ENCODE data around the gene TTLL10.
"Not testable (repeated sequence)": the region's sequence is repeated elsewhere in the genome, so short reads cannot be mapped to it uniquely, and the experiment has no call there.

TTLL10 gene

DNA sequence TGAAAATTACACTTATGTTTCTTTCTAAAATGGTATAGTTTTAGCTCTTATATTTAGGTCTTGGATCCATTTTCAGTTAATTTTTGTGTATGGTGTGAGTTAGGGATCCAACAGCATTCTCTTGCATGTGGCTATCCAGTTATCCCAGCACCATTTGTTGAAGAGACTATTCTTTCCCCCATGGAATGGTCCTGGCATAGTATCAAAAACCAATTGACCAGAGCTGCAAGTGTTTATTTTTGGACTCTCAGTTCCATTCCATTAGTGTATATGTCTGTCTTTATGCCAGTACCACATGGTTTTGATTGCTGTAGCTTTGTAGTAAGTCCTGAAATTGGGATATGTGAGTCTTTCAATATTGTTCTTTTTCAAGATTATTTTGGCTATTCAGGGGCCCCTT, 14.3 kb downstream of the TTLL10 start:
- no peak for DNase-seq (ENCODE audit: low read depth, low spot score)

DNA sequence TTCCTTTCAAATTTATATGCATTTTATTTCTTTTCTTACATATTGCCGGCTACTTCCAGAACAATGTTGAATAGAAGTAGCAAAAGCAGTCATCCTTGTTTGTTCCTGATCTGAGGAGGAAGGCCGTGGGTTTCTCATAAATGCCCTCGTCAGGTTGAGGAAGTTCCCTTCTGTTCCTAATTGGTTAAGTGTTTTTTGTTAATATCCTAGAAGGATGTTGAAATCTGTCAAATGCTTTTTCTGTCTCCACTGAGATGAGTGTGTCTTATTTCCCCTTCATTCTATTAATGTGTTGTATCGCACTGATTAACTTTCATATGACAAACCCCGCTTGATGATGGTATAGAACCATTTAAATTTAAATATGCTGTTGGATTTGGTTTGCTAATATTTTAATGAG, 15.4 kb downstream of the TTLL10 start:
- no peak for DNase-seq (ENCODE audit: low read depth, low spot score)

DNA sequence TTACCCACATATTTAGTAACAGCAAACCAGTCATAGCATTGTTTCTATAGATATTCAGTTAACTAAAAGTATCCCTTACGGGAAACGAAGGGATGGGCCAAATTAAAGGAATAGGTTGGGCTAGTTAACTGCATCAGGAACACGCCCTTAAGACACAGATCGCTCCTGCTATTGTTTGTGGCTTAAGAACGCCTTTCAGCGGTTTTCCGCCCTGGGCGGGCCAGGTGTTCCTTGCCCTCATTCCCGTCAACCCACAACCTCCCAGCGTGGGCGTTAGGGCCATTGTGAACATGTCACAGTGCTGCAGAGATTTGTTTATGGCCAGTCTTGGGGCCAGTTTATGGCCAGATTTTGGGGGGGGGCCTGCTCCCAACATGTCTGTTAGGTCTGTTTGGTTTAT, 18.1 kb downstream of the TTLL10 start:
- no peak for DNase-seq (ENCODE audit: low read depth, low spot score)

DNA sequence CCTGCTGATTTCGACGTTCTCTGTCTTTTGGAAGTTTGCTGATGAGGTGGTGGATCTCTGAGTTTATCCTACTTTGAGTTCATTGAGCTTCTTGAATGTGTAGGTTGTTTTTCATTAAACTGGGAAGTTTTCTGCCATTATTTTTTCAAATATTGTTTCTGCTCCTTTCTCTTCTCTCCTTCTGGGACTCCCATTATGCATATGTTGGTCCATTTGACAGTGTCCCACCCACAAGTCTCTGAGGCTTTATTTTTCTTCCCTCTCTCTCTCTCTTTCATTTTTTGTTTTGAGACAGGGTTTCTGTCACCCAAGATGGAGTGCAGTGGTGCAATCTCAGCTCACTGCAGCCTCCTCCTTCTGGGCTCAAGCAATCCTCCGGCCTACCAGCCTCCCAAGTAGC, 21.0 kb downstream of the TTLL10 start:
- DNase-seq (ENCODE audit: low read depth, low spot score) = no peak

DNA sequence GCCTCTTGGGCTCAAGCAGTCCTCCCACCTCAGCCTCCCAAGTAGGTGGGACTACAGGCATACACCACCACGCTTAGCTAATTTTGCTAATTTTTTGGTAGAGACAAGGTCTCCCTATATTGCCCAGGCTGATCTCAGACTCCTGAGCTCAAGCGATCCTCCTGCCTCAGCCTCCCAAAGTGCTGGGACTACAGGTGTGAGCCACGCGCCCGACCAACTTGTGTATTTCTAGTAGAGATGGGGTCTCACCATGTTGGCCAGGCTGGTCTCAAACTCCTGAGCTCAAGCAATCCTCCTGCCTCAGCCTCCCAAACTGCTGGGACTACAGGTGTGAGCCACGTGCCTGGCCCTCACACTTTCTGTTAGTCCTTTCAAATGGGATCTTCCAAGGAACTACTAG, 22.0 kb downstream of the TTLL10 start:
- not testable (repeated sequence) for DNase-seq (ENCODE audit: low read depth, low spot score)

DNA sequence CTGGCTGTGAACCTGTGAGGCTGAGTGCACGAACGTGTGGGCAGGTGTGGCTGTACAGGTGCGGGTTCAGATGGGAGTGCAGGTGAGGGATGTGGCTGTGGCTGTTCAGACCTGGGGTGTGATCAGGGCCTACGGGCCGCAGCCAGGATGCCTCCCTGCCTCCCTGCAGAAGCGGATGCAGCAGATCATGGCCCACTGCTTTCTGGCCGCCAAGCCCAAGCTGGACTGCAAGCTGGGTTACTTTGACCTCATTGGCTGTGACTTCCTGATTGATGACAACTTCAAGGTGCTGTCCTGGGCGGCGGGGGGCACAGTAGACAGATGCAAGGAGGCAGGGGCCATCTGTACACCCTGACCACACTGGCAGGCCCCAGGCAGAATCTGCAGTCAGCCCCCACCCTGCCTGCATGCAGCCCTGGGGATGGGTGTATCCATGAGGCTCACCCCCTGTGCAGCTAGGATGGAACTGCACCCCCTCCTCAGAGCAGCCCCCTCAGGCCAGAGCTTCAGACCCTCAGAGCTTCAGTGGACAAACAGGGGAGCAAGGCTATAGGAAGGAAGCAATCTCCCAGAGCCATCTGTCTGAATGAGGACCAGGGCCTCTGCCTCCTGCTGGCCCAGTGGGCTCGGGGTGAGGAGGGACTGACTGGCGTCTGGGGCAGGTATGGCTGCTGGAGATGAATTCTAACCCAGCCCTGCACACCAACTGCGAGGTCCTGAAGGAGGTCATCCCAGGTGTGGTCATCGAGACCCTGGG, 22.9 kb downstream of the TTLL10 start:
- DNase-seq (ENCODE audit: low read depth, low spot score) = no peak

DNA sequence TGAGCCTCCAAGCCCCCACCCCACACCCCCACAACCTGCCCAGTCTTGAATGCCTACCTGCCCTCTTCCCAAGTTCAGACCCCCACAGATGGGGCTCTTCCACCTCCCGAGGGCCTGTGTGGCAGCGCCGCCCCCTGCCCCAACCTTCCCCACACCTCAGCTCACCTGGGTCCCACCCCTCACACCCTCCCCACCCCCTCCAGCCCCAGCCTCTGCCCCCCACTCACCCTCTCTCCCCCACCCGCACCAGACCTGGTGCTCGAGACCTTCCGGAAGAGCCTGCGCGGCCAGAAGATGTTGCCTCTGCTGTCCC, 23.5 kb downstream of the TTLL10 start:
- DNase-seq (ENCODE audit: low read depth, low spot score) = no peak

DNA sequence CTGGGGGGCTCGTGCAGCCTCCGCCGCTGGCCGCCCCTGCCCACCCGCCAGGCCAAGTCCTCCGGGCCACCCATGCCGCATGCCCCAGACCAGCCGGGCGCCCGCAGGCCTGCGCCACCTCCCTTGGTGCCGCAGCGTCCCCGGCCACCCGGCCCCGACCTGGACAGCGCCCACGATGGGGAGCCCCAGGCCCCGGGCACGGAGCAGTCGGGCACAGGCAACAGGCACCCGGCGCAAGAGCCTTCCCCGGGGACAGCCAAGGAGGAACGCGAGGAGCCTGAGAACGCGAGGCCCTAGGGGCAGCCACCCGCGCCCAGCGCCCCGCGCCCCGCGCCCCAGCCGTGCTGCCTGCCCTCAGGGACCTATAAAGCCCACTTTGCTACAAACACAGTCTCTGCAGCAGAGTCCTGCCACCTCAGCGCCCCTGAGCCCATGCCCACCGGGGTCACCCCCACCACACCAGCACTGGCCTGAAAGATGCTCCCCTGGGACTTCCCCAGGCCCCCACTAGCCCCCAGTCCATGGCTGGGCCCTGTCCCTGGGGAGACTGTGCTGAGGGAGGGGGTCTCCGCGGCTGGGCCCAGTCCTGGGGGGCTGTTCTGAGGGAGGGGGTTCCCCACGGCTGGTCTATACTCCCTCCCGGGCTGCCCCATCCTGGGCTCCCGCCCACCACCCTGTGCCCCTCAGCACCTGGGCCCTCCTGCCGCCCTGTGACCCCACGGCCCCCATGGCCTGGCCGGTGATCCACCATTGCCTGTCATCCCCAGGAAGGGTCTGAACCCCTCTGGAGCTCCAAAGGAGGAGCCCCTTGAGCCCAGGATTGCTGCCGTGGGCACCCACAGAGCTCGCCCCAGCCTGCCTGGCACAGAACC, 24.1 kb downstream of the TTLL10 start:
- no peak for DNase-seq (ENCODE audit: low read depth, low spot score)

DNA sequence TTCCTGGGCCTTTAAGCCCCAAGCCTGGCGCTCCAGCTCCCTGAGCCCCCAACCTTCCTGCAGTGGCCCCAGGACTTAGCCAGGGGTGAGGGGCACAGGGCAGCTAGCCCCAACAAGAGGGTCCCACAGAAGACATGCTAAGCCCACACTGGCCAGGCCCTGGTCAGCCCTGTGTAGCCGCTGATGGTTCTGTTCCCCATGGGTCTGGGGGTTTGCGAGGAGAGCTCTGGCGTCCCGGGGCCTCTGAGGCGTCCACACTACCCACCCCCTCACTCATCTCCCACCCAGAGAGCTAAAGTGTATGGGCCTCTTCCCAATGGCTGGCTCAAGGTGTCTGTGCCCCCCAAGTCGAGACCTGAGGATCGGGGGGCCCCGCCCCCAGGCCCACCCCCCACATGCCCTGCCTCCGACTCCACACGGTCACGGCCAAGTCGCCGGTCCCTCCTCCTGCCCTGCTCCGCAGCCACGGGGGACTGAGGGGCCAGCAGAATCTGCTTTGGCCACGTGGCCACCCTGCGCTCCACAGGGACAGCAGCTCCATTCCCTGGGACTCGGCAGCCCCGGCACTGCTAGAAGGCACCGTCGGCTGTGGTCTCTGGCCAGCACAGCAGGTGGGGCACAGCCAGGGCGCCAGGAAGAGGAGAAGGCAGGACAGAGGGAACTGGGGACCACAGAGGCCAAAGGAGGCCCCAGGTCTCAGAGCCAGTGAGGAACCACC, 24.9 kb downstream of the TTLL10 start:
- no peak for DNase-seq (ENCODE audit: low read depth, low spot score)

DNA sequence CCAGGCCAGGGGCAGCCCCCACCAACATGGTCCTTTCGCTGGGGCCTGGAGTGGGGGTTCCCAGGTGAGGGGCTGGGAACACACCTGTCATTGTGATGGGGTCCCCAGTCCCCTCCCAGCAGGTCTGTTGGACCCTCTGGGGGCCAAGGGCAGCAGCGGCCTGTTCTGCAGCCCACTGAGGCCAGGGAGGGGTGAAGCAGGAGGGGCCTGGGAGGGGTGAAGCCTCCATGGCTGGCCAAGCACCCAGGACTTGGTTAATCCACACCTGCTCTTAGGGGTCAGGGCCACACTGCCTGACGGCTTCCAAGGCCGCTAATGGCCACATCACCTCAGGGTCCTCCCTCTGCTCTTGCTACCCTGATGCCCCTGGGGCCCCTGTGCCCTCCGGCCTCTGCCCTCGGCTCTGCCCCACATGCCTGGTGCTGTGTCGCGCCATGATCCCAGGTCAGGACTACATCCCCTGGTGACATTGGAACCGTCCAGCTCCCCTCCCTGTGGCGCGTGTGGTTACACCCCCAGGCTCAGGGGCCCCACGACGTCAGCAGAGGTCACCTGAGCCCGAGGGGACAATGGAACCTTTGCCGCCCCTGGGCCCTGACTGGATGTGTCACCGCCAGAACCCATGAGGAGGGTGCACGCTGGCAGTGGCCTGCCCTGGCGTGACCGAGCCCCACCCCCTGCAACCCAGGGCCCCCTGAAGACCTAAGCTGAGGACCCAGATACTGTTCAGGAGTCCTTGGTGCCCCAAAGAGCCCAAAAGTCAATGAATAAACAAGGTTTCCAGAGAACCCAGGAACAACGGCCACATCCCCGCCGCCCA, 25.7 kb downstream of the TTLL10 start:
- DNase-seq (ENCODE audit: low read depth, low spot score) = no peak

DNA sequence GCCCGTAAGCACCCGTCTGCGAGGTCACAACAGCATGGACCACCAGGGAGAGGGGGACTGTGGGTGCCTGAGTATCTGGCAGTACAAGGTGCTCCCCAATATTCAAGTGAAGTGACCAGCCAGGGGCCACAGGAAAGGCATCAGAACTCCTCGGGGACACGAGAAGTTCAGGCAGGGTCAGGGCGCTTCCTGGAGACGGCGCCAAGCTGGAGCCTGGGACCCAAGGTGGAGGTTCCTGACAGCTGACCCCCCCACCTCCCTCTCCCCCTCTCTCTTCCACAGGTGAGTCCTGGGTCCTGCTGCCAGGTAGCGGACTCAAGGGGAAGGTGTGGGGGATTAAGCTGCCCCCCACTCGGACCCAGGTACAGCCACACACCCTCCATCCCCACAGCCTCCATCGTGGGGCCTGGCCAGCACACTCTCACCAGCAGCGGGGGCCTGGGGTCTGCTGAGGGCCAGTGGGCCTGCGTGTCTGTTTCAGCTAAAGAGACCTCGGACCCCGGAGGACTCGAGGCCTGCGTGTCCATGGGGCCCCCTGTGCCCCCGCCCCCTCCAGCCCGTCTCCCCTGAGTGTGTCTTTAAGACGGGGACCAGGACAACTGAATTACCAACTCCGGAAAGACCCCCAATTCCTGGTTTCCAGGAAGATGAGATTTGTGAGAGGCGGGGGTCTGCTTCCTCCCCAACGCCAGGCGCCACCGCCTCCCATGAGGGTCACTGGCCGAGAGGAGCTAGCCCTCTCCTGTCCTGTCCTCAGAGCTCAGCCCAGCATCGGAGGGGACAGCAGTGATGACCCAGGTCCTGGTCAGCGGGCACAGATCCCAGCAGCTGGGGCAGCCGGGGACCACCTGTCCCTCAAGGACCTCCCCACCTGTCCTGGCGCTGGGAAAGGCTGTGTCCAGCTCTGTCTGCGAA, 26.5 kb downstream of the TTLL10 start:
- no peak for DNase-seq (ENCODE audit: low read depth, low spot score)

DNA sequence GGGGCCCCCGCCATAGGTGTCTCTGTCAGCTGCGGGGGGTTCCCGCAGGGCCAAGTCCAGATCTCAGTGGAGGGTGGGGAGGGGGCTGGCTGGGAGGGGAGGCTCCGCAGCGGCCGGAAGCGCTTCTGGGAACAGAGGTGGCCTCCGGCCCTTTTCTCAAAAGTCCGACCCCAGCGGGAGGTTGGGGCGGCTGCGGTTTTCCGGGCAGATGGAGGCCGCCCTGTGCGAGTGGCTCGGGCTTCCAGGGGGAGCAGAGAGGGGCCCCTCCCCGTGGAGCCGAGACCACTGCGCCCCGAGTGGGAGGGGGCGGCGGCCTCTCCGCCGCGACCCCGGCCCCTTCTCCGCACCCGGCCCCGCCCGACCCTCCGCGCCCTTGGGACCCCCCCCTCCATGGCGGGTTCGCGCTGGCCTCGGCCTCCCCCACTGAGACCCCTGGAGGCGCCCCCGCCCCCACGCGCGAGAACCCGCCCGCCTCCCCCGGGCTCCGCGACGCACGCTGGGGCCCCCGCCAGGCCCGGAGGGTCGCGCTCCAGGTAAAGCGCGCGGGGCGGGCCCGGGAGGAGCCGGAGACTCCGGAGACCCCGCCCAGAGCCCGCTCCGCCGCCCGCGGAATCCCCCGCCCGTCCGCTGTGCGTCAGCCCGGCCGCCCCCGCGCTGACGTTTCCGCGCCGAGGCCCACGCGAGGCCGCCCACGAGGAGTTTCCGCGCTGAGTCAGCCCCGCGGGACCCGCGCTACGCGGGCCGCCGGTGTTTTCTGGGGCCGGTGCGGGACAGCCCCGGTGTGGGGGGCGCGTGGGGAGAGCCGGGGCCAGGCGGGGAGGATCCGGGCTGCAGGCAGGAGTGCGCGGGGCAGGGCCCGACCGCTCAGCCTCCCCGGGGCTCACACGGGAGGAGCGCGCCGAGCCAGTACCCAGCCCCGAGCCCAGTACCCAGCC, 27.5 kb downstream of the TTLL10 start:
- DNase-seq (ENCODE audit: low read depth, low spot score) = no peak

DNA sequence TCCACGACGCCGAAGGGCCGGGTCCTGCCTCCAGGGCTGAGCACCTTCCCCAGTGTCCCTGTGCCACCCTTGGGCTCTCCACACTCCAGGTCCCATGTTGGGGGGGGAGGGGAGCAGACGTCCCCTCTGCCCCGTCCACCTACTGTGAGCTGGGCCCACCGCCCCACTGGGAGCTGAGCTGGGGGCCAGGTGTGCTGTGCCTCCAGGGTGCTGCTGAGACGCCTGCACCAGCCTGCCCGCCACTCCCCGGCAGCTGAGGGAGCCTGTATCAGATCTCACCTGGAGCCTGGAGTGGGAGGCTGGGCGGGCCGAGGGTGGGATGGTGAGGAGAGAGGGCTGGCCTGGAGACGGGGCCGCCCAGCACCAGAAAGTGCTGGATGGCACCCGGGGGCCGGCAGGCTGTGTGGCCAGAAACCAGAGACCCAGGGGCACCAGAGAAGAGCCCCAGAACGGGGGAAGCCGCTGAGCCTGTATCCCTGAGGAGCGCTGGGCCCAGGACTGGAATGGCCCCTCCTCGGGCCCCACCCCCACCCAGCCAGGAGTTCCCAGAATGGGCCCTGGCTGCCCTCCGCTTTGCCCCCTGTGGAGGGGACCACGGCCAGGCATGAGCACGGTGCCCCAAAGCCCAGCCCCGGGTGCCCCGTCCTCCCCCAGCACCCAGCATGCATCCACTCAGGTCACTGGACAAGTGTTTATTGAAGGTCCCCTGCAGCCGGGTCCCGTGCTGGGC, 29.3 kb downstream of the TTLL10 start:
- no peak for DNase-seq (ENCODE audit: low read depth, low spot score)

DNA sequence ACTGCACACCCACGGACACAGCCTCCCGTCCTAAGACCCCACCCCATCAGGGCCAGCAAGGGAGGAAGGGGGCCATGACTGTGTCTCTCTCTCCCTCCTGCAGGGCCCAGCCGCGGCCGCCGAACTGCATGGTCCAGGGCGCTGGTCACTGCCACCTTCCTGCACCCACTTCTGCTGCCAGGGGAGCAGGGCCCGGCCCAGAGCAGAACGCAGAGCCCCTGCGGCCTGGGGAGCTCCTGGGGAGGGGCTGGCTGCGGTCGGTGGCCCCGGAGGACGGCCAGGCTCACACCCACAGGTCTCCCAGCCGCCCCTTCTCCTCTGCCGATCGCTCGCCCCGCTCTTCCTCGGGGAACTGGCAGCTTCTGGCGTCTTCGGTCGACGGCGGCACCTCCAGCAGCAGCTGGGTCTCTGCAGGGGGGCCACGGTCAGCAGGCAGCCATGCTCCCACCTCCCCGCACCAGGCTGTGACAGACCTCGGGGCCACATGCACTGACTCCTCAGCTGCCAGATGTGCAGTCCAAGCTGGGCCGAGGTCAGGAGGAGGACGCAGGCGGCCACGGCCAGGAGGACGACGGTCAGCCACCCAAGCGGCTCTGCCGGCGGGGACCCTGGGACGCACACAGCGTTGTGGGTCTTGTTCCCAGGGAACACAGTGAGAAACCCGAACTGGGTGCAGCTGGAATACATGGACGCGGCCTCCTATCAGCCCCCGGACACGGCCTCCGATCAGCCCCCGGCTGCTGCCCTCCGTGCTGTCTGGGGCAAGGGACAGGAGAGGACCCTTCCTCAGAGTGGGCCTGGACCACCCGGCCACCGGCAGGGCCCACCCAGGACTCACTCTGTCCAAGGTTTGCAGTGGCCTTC, 30.1 kb downstream of the TTLL10 start:
- DNase-seq (ENCODE audit: low read depth, low spot score) = no peak

DNA sequence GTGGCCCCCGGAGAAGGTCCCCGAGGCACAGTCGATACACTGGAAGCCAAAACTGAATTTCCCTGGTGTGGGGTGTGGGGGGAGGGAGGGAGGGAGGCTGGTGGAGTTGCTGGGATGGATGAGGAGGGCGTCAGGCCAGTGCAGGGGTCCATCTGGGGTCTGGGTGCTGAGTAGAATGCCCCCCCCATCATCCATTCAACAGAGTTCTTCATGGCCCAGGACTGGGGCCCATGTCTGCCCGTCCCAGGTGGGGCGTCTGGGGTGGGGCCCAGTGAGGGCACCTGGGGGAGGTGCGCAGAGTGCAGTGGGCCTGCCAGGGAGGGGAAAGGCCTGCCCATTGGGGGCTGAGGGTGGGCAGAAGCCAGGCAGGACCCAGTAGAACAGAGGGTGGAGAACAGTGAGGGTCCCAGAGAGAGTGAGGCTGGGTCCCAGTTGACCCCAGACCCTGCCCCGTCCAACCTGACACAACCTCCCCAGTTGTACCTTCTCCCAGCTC, 30.8 kb downstream of the TTLL10 start:
- no peak for DNase-seq (ENCODE audit: low read depth, low spot score)

DNA sequence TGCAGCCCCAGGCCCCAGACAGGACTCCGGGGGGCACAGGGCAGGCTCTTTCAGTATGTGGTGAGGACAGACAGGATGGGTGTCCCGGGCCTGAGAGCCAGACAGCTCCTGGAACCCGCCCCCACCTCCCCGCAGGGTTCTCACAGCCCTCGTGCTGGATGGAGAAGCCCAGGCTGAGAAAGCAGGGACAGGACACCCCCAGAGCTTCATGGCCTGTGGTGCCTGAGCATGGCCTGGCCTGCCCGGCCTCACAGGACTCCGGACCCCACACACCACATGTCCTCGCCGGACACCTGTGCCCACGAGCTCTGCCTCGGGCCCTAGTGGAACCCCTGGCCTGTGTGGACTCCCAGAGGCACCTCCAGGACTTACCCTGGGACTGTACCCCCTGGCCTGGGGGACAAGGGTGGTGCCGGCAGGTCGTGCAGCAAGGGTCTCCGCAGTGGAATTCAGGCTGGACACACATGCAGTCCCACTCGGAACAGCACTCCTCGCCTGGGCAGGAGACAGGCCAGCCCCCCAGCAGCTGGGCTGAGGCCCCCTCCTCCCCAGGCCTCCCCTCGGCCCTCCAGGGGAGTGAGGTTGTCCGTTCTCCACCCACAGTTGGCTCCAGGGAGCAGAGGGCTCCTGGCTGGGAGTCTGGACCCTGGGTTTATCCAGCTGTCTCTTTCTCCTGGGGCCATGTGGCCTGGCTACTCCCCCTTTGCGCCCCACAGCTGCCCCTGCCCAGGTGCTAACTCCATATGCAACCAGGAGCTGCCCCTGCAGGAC, 31.5 kb downstream of the TTLL10 start:
- DNase-seq (ENCODE audit: low read depth, low spot score) = no peak
